ENCODE results near the gene ITGB5.

The ITGB5 gene

DNA sequence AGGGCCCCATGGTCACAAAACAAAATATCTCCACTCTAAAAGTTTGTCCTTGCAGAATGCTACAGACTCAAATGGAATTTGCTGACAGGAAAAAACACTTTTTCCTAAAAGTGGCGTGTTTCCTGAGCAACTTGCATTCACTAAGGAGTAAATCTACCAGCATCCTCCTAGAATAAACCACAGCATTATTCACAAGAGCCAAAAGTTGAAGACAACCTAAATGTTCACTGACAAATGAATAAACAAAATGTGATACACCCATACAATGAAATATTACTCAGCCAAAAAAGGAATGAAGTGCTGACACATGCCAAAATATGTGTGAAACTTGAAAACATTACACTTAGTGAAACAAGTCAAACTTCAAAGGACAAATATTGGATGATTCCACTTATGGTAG is 28.9 kb downstream of the ITGB5 start:
- DNase-seq: no peak

DNA sequence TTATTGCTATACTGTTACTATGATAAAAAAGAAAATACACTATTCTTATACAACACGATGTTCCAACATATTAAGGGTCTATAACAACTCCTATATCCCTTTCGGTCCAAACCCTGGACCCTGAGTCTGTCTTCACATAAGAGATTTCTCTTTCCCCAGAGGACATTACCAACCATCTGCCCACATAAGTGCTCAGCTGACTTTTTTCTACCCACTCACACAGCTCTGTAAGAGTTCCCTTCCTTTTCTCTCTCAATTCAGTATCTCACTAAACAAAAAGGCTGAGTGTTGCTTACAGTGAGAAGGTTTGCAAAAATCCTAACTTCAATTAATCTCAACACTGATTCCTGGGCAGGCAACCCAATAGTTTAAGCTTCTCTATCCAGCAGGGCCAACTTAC is 30.5 kb downstream of the ITGB5 start:
- DNase-seq: no peak

DNA sequence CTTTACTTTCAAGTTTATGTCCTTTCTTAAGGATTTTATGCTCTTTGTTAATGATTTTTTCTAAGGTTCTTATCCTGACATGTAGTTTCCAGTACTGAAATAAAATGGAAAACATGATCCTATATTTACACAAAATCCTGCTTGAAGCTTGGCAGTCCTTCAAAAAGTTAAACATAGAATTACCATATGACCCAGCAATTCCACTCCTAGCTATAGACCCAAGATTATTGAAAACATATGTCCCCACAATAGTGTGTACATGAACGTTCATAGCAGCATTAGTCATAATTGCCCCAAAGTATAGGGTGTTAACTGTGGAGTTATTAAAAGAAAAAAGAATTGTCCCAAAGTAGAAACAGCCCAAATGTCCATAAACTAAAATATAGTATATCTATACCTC is 33.2 kb downstream of the ITGB5 start:
- no peak for DNase-seq

DNA sequence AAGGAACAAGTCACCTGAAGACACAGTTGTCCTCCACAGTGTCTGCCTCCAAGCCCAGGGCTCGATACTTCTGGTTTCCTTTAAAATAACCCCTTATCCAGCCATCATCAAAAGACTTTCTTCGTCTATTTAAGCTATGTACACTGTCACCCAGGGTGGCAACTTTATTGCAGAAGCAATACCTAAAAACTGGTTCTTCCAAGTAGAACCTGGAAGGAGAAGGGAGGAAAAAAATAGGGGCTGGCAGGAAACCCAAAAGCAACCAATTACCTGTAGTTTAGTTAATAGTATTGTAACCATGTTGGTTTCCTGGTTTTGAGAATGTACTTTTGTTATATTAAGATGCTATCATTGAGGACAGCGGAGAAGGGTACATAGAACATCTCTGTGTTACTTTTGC is 33.7 kb downstream of the ITGB5 start:
- no peak for DNase-seq

DNA sequence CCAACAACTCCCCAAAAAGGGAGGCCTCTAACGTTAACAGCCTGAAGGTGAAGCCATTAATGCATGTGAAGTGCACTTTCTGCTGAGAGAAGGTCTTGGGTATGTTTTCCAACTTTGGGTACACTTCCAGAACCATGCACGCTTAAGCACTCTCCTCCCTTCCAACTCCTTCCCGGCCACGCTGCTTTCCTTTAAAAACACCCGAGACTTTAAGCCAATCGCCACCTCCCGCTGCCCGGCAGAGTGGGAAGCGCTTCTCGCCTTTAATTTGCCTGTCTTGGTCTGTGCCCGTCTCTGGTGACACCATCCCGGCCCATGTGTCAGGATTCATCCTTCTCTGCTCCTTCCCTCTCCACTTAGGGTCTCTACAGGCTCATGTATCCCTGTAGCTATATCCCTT is 35.3 kb downstream of the ITGB5 start:
- no peak for DNase-seq

DNA sequence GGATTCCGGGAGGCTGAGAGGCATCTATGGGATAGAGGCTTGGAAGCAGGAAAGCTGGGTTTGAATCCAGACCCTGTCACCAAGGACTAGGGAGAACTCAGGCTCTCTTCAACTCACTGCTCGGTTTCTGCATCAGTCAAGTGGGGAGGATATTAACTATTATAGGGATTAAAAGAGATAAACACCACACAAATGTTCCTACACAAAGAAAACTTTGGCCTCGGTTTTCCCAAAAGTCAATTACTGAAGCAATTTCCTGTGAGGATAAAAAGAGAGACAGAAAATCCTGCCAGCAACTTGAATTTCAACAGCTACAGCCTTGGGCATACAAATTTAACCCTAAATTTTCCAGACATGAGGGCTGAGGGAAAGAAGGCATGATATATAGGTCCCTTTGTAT is 36.0 kb downstream of the ITGB5 start:
- no peak for DNase-seq

DNA sequence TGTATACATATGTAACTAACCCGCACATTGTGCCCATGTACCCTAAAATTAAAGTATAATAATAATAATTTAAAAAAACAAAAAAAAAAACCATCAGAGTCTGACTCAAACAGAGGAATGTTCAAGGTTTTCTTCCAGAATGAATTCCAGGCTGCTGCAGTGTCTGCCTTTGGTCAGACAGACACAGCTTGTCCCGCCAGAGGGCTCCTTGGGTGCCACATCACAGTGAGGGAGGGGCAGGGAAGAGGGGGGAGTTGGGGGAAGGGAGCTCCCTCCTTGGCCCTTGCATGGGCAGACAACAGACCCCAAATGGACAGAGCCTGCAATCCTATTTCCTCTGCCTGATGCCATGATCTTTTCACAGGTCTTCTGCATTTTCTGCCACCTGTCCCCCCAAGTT is 36.5 kb downstream of the ITGB5 start:
- DNase-seq: no peak

DNA sequence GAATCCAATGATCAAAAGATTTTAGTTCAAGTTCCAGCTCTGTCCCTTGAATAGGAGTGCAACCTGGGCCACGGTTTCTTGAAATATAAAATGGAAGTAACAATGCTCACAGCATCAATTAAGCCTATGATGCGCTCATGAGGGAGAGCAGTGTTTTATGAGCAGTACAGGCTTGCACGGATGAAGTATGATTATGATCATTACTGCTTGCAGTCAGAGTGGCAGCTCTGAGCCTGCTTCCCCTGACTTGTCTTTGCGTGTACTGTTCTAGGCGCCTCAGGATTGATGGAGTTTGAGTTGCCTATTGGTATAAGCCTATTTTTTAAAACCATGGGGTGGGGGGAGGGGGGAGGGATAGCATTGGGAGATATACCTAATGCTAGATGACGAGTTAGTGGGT is 37.0 kb downstream of the ITGB5 start:
- DNase-seq: no peak

DNA sequence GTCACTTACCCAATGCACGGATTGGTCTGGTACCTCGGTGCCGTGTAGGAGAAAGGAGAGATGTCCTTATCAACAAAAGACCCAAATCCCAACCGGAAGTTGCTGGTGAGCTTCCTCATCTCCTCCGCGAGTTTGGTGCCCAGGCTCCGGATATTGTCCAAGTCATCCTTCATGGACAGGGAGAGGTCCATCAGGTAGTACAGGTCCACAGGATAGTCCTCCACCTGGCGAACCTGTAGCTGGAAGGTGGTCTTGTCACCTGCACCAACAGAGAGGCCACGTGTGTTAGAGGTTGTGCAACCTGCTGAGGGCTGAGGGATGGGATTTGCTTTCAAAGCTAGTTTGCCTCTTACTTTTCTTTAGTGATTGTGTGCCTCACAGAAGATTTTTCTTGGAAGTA is 38.9 kb downstream of the ITGB5 start:
- DNase-seq: no peak

DNA sequence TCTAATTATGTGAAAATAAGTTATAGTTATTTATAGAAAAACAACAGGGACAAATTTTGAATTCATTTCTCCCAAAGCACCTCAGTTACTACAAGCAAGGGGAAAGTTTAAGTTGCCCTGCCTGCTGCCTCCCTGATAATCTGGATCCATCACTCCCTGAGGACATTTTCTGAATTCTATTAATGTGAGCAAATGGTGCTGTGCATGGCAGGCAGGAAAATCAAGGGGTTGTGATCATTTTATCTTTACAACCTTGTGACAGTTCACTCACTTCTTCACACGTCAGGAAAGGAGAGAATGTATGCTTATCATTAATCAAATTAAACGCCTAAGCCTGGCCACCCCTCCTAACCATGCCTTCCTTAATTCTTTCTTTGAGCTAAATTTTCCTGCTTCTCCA is 39.3 kb downstream of the ITGB5 start:
- no peak for DNase-seq

DNA sequence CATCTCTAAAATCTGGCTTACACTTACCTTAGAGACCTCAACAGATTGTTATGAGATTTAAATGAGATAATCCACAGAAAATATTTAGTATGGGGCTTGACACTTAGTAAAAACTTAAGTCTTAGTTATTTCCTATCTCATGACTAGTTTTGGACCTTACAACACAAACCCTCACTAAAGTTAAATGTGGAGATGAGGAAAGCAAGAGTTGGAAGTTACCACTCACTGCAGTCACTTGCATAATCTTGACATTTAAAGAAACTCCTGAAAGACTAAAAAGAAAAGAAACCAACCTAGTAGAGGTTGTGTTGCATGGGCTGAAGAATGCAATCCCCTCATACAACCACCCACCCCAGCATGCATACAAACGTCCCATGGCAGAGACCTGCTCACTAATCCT is 40.1 kb downstream of the ITGB5 start:
- DNase-seq: no peak

DNA sequence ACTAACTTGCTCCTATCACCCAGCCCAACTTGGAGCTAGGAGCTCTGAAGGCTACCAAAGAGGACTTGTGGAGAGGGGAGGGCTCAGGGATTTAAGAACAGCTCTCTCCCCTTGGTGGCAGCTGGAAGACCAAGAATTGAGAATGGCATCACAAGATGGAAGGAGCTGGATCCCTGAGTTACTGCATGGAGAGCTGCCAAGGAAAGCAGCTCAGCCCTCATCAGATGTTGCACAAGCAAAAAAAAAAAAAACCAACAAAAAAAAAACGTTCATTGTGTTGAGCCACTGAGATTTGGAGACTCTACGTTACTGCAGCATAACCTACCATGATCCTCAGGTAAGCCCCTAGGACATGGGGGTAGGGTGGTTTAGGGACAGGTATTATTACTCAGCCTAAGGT is 41.0 kb downstream of the ITGB5 start:
- DNase-seq: no peak

DNA sequence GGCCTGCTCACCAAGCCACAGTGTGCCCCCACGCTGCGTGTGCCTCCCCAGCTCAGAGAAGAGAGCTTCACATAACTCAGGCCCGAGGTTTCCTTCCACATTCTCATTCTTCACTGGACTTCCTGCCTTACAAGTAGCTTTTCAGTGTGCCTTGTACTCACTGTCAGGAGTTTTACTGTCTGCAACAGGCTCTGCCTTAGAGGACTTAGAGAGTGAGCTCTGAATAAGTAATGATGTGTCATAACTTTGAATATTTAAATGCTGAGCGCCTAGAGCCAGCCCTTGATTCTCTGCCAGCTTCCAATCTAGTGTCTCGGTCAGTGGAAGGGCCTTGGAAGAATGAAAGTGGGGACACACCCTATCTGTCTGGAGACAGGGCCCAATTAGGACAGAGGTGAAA is 41.8 kb downstream of the ITGB5 start:
- no peak for DNase-seq

DNA sequence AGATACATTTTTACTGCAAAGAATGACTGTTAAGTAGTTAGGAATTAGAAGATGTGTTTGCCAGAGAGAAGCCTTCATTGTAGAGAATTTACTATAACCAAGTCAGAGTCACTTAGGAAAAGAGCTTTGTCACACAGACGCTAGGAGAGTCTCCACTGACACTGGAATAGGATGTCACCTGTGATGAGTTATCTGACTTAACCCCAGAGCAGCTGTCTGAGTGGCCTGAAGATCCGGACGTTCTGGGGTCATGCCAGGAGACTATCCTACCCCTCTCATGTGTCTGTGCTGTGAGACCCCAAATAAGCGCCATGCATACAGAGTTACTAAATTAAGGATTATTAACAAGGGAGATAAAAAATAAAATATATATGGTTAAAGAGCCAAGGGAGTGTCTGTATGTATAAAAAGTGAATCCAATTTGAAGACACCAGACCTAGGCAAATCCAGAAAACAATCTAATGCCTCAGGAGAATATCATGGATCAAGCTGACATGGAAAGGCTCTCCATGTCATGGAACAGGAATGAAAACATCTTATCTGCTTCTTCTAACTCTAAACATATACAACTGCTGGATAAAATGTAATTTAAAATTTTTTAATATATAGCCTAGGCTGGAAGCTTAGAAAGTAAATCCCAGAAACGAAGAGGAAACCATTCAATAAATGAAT is 43.5 kb downstream of the ITGB5 start:
- no peak for DNase-seq

DNA sequence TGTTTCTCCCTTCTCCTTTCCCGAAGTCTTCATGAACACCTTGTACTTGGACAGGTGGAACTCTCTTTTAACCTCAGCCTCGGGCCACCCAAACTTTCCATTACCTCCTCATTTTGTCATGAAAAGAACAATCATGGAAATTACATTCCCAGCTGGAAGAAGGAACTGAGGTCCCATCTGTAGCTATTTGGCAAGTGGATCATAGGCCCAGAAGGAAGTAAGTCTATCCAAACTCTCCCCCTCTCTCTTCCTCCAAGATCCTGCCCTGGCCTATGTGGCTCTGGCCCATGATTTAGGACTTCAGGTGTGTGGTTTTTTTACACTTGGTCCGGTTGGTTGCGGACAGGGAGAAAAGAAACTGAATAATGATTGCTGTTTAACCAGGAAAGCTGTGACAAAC is 44.1 kb downstream of the ITGB5 start:
- no peak for DNase-seq

DNA sequence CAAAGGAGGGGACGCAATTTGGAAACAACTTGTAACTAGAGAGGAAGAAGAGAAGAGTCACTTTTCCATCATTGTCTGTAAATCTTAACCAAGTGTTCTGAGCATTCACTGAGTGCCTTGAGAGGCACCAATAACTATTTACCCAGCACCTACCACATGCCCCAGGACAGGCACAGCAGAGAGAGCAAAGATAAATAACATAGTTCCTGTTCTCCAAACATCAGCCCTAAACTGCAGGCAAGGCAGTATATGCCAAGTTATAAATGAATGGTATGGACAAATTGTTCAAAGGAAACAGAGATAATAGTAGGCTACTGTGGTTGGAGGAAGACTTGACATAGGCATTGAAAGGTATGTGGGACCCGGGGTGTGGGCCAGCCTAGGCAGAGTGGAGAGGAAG is 45.6 kb downstream of the ITGB5 start:
- no peak for DNase-seq

DNA sequence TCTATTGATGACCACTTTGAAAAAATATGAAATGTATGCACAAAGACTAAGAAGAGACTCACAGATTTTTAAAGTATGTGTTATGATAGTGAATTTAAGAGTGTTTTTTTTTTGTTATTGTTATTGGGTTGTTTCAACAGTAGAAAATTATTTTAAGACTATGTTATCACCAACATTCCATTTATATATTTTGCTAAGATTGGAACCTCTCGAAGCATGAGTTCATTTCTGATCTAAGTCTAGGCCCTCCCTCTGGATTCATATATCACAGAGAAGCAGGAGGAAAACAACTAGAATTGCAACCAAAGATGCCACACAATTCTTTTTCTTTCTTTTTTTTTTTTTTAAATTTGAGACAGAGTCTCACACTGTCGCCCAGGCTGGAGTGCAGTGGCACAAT is 46.8 kb downstream of the ITGB5 start:
- no peak for DNase-seq

DNA sequence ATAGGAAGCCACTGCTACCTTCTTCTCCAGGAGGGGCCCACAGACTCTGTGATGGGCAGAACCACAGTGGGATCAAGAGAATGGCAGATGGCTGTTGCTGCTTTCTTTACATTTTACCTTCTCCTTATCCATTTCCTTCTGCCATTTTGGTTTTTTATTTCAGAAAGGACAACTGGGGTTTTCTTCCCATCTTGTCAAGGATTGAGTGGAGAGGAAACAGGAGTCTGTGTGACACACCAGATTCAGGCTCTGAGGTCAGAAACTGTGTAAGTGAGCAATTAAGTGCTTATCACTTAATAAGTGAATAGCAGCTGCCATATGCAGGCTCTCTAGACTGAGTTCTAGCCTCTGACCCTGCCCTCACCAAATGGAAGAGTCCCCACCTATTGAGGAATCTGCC is 47.3 kb downstream of the ITGB5 start:
- no peak for DNase-seq

DNA sequence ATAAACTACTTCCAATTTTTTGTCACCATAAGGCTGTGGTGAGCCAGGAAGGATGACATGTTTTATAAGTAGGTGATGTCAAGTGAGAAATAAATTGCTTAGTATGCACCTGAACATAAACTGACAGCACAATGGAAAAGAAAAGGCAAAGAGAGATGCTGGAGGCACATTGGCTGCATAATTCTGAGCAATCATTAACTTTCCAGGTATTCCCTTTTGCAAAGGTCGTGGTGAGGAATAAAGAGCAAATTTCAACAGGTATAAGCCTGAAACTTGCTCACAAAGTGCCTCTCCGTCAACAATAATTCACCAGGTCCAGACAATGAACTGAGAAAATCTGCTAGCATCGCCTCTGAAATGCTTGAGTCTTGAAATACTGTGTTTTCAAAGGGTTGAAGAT is 48.2 kb downstream of the ITGB5 start:
- no peak for DNase-seq

DNA sequence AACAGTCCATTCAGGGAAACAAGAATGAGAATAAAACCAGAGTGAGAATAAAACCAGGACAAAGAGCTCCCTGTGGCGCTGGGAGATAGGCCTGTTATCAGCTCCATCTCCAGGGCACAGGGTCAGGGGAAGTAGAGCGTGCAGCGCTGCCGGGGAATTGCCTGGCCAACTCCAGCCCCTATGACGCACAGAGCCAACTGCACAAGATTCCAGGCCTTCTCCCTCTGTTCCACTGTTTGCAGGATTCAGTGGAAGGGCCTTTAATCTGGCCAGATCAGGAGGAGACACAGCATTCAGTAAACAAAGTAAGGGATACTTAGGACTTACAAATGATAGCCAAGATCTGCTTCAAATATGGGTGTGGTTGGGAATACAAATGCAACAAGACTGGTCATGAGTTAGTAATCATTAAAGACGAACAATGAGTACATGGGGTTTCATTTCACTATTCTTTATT is 49.4 kb downstream of the ITGB5 start:
- no peak for DNase-seq

DNA sequence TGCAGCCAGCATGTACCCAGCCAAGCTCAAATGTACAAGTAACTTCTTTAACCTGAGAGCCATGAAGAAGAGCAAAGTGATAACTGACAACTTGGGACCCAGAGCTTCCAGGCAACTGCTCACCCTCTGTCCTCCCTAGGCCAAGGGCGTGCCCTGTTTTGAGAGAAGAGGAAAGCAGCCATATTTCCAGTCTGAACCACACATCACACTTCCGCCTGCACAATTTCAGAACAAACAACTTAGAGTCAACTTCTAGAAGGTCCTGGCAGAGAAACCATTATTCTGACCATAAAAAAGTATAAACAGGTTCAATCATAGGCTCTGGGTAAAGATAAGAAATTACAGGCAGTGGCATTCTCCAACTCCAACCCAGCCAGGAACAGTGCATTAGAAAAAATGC is 50.1 kb downstream of the ITGB5 start:
- DNase-seq: peak in 1 of 5 experiments; percentile 39

DNA sequence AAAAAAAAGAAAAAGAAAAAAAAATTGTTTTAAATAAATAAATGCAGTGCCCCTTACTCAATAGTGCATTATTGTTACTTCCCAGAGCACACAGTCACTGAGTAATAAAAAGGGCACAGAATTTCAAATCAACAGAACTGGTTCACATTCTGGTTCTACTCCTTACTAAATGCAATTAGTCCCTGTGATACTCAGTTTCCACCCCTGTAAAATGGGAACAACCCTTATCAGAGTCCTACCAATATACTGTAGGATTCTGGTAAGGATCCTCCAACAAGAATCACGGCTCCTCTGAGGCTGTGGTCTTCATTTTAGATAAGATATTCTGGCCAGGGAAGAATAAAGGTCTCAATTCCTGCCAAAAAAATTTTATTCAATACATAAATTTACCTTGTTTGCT is 50.7 kb downstream of the ITGB5 start:
- DNase-seq: no peak

DNA sequence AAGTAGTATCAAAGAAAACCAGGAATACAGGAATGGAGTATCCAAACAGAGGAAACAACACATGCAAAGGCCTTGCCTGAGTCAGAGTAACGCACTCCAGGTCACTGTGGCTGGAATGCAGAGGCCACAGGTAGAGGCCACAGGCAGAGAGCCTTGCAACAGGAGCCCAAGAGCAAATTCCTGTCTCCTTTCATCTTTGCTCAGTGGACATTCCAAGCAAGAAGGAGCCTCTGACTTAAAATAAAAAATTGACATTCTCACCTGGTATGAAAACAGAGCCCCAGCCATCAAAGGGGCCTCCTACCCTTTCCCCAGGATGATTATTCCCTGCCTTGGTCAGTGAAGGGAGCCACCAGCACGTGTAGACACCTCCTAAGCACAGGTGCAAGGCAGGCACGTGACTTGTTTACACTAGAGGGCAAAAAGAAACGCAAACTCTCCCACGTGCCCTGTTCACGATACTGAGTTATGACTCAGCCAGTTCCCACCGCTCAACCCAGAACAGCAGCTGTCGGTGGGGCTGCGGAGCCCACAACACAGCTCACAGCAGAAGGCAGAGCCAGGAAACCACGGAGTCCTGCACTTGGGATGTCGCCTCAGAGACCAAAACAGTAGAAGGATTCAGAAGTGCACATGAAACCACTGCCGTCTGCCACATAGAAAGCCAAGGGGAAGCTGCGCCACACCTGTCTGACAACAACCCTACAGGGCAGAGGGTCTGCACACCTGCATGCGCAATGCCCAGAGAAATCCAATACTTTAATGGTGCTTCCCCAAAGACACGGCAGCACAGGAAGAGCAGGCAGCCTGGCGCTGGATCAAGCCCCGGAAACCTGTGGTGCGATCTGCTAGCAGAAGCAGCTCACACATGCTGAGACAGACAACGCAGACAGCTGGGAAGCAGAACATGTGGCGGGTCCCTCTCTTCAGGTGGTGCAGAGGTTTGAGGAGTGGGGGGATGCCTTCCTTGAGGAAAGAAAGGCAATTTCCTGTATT is 52.1 kb downstream of the ITGB5 start:
- peak in 4 of 5 experiments; percentile 1 to 75 (median 27) for DNase-seq

DNA sequence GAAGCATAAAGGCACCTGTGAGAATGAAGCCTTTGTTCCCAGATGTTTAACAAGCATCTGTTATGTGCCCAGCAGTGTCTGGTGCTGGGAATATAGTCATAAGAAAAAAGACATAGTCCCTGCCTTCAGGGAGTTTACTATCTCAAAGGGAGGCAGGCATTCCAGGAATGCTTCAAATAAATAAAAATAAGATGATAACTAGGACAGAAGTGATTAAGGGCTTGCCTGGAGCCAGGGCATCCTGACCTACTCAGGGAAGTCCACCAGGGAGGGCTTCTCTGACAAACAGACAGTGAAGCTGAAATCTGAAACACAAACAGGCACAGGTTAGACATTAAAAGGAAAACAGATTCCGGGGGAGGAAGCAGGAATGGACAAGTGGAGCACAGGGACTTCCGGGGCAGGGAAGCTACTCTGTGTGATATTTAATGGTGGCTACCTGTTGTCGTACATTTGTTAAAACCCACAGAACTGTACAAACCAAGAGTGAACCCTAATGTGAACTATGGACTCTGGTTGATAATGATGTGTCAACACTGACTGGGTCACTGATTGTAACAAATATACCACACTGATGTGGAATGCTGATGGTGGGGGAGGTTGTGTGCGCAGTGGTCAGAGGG is 53.3 kb downstream of the ITGB5 start:
- no peak for DNase-seq

Measured in T-helper 2 cell (primary cell).